RPMI7951 (cell line): ENCODE data around the gene DUSP3. TPM values are rescaled to one million over a fixed set of nuclear protein-coding genes. Genes with fewer than 3 reads are reported as not detected.

Experiments used
- DNase-seq: peaks from one replicate; pipeline ENCODE4 v3.0.0-alpha.2; 2012; ENCODE audit warnings: low read depth
- total RNA-seq: library from RNA; depleted of rRNA; stranded (reverse); fragments of >200 nt; shearing (Covaris generic); gene quantifications from 2 replicates; pipeline ENCODE4 v1.2.3, GENCODE V29; 2014; rRNA removed

The DUSP3 gene
- total RNA-seq, 1 experiment from 2014 or later, result 32.4 TPM

- peak; percentile 18 for DNase-seq
These were observed 44.8 kb downstream of the DUSP3 start for GRCh38 chr17:43733956-43734355.

- DNase-seq, result peak; percentile 88
These were observed 45.8 kb downstream of the DUSP3 start for GRCh38 chr17:43732958-43733357.

GRCh38 chr17:43728081-43728480, 50.7 kb downstream of the DUSP3 start:
- no peak for DNase-seq

GRCh38 chr17:43723697-43724359, 54.9 kb downstream of the DUSP3 start:
- peak; percentile 93 for DNase-seq

- no peak for DNase-seq
These were observed 55.7 kb downstream of the DUSP3 start for GRCh38 chr17:43722870-43723665.

- DNase-seq, result no peak
These were observed 56.5 kb downstream of the DUSP3 start for GRCh38 chr17:43722269-43722619.

- peak; percentile 47 for DNase-seq
These were observed 57.1 kb downstream of the DUSP3 start for GRCh38 chr17:43721537-43722268.

GRCh38 chr17:43720311-43721060, 58.3 kb downstream of the DUSP3 start:
- peak; percentile 51 for DNase-seq

- no peak for DNase-seq
These were observed 59.2 kb downstream of the DUSP3 start for GRCh38 chr17:43719578-43719977.

GRCh38 chr17:43718544-43718943, 60.2 kb downstream of the DUSP3 start:
- DNase-seq, result no peak

- no peak for DNase-seq
These were observed 60.9 kb downstream of the DUSP3 start for GRCh38 chr17:43717913-43718312.

Other genes starting within 250 kb of the DUSP3 start
- gene ETV4, start 232.6 kb downstream of the DUSP3 start, total RNA-seq, result 44.2 and 46.9 TPM in 2 replicates
- gene MEOX1, start 117.1 kb downstream of the DUSP3 start, total RNA-seq, result under 0.01 TPM in 1 of 2 replicates, not detected in the other
- not detected in 2 replicates for gene SOST, start 20.2 kb downstream of the DUSP3 start, total RNA-seq
- not detected in 2 replicates for gene CFAP97D1, start 1.5 kb upstream of the DUSP3 start, total RNA-seq
- gene MPP3, start 54.2 kb upstream of the DUSP3 start, total RNA-seq, result 4.9 and 6.1 TPM in 2 replicates
- gene CD300LG, start 68.2 kb upstream of the DUSP3 start, total RNA-seq, result not detected in 2 replicates
- 0.78 and 0.96 TPM in 2 replicates for gene MPP2, start 128.6 kb upstream of the DUSP3 start, total RNA-seq
- gene PPY, start 163.5 kb upstream of the DUSP3 start, total RNA-seq, result not detected in 2 replicates
- gene PYY, start 175.0 kb upstream of the DUSP3 start, total RNA-seq, result not detected in 2 replicates
- 1.8 and 3.3 TPM in 2 replicates for gene NAGS, start 225.6 kb upstream of the DUSP3 start, total RNA-seq
- gene TMEM101, start 236.0 kb upstream of the DUSP3 start, total RNA-seq, result 46.8 and 48.3 TPM in 2 replicates